Fibroblast of skin of back (primary cell): ENCODE results near the gene ELFN2.
"Not testable (repeated sequence)": the region's sequence is repeated elsewhere in the genome, so short reads cannot be mapped to it uniquely, and the experiment has no call there.

Source experiments
- DNase-seq: peaks from one replicate; pipeline ENCODE4 v3.0.0-alpha.2; 2013

Gene ELFN2

DNA sequence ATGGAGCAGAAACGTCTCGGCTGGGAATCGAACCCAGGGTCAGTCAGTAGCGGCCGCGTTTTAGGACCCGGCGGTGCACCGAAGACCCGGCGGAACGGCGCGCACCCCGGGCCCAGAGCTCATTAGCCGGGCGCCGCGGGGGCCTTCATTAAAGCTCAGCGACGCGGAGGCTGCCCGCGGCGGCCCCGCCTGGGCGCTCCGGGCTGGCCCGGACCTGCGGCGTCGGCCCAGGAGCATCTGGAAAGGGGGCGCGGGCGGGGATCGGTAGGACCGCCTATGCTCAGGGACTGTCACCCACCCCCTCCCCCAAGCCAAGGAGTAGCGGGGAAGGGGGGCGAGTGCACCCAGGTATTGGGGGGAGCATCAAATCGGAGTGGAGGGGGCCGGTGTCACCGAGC lies 92.8 kb downstream of the ELFN2 start:
- no peak for DNase-seq

DNA sequence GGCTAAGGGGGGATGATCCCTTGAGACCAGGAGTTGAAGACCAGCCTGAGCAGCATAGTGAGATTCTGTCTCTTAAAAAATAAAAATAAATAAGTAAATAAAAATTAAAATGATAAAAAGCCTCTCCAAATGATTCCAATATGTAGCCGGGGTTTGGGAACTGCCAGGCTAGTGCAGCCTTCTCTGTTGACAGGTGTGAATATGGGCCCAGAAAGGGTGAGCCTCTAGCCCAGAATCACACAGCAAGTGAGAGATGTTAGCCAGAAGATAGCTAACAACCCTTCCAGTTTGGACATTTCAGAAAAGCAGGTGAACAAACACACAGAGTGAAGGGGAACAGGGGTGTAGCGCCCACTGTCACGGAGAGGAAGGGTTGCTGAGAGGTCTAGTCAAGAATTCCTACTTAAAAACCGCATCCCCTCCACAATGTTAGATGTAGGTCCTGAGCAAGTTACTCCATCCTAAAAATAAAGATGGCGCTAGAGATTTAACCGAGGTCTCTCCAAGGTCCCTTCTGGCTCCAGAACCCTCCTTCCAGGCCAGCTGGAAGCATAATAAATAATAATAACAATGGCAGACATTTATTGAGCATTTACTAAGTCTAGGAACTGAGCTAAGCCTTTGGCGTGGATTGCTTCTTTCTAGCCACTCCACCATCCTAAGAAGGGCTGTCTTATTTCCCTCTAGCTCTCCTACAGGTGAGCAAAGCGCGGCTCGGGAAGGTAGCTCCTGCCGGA lies 93.4 kb downstream of the ELFN2 start:
- DNase-seq = no peak

DNA sequence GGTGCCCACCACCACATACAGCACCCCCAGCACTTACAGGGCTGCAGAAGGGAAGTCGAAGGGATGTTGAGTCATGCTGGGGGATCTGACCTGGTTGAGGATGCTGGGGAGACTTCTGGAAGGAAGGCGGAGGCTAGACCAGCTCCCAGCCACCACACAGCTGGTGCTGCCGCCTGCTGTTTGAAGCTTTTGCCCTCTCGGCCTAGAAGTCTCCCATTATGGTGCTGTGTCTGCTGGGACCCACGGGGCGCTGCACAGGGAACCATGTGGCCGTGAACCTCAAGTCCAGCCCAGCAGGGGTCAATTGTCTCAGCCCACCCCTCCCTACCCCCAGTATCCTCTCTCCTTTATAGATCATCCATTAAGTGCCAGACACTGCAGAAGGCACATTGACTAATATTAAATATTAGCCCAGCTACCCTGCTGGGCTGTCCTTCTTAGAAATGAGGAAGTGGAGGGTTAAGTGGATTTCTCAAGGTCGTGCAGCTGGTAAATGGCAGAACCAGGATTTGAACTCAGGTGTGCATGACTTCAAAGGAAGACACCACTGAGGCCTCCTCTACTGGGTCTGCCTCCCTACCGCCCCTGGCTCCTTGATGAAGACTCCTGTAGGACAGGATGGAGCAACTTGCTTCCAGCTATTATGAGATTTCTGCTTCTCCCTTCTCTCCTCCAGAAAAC lies 95.3 kb downstream of the ELFN2 start:
- no peak for DNase-seq

DNA sequence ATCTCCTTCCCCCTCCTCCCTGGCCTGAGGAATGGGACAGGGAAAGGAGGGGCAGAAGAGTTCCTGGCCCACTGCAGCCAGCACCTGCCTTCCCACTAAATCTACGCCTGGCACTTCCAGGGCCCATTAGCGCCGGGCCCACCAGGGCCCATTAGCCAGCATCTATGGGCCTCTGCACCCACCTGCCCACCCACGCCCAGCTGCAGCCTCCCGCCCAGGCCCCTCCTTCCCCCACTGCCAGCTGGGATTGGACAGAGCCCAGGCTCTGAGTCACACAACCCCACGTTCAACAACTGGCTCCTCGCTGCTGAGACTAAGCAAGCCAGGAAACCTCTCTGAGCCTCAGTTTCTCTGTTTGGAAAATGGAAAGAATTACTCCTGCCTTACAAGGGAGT lies 96.2 kb downstream of the ELFN2 start:
- peak; percentile 41 for DNase-seq

DNA sequence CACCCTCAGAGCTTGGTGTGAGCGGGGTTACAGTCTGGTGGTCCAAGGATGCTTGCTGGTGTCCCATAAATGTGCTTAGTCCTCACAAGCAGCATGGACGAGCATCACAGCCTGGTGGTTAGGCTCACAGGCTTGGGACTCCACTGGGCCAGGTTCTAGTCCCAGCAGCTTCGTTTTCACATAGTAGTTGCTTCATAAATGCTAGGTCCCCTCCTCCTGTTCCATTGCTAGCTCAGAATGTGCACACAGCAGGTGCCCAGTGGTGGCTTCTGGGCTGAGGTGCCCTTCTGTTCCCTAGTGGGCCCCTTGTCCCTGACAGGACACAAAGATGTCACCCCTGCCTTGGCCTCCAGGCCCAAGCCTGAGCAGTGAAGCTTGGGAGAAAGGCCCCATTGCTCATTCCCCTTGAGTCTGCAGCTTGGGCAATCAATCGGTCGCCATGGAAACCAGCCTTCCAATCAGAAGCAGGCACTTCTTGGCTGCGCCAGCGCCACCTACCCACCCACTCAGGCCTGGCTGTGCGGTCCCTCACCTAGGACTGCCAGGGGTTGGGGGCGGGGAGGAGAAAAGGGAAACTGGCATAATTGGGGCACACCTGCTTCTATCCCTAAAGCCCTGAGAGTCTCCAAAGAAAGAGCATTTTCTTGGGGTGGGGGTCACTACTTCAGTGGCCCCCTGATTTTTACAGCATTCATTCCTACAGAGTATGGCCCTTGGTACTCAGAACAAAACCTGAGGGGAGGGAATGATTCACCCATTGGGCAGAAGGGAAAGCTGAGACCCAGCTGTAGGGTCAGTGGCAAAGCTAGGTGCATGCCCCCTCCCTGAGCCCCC lies 96.9 kb downstream of the ELFN2 start:
- peak; percentile 65 for DNase-seq

DNA sequence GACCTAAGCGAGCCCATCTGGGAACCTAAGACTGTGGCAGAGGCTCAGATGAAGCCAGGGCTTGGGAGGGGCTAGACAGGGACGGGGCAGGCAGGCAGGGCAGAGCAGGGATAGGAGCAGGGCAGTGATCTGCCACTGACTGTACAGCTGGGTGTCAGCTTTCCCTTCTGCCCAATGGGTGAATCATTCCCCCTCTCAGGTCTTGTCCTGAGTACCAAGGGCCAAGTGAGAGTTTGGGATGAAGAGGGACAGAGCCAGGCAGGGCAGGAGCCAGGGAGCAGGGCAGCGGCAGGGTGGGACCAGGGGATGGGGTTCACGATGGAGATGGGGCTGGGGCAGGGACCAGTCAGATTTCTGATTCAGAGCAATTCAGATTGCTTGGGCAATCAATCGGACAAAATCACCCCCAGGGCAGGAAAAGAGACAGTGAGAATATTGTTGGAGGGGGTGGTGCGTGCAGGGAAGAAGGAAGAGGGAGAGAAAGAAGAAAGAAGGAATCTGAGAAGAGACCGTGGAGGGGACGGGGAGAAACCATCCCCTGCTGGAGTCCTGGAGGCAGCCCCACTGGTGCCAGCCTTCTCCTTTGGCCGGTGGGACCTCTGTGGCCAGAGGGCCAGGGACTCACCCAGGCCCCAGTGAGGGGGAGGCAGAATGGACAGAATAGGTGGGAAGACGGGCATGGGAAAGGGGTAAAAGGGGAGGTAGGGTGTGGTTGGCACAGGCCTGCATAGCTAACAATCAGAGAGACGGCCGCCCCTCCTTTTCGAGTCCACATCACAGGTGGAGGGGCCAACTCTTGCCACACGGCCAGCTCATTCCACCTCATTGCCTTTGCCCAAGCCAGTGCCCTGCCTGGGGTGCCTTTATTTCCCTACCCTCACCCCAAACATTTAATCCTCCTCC lies 97.8 kb downstream of the ELFN2 start:
- DNase-seq = no peak

DNA sequence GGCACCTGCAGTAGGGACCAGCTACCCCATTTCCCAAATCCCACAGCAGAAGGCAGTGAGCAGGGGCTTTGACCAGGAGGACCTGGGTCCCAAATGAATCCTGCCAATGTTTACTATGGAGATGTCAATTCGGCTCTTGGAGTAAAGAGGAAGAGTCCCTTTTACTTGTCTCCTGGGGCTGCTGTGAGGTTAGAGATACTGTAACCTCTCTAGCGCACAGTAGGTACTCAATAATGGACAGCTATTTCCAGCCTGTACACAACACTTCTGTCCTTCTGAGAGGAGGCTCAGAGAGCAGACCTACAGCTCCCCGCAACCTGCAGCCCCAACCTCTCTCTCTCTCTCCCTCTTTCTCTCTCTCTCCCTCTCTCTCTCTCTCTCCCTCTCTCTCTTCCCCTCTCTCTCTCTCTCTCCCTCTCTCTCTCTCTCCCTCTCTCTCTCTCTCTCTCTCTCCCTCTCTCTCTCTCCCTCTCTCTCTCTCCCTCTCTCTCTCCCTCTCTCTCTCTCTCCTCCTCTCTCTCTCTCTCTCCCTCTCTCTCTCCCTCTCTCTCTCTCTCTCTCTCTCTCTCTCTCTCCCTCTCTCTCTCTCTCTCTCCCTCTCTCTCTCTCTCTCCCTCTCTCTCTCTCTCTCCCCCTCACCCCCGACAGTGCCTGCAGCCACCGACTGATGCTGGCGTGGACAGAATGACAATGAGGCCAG lies 98.6 kb downstream of the ELFN2 start:
- DNase-seq = not testable (repeated sequence)

DNA sequence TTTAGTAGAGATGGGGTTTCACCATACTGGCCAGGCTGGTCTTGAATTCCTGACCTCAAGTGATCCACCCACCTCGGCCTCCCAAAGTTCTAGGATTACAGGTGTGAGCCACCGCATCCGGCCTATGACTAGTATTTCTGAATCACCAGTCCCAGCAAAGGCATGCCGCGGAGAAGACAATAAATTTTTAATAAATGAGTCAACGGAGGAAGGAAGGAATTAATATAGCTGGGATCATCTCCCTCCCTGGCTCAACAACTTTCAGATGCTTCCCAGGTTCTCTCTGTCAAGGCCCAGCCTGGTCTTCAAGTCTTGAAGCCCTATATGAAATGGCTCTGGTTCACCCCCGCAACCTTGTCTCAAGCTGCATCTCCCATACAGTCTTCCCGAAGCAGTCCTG lies 99.3 kb downstream of the ELFN2 start:
- DNase-seq = peak; percentile 85

DNA sequence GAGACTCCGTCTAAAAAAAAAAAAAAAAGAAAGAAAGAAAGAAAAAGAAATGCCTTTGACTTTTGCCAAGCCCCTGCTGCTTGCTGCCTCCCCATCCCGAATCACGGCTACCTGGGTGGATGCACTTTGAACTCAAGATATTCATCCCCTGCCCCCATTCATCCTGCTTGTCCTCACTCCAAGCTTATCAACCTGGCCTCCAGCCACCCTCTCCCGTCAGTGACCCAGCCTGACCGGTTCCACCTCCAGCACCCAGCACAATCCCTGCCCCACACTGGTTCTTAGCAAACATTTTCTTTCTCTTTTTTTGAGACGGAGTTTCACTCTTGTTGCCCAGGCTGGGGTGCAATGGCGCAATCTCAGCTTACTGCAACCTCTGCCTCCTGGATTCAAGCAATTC lies 100.6 kb downstream of the ELFN2 start:
- DNase-seq = no peak

DNA sequence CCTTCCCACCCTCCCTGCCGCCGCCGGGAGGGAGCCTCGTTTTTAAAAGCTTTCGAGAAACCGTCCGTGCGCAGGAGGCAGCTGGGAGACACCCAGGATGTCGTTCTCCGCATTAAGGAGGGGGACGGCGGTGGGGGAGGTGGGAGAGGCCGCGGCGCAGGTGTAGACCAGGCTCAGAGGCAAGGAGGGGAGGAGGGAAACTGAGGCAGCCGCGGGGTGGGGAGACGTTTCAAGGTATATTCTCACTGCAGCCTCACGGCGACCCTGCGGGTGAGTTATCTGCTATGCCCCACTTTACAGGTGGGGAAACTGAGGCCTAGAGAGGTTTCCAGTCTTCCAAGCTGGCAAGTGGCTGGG lies 102.3 kb downstream of the ELFN2 start:
- DNase-seq = no peak

DNA sequence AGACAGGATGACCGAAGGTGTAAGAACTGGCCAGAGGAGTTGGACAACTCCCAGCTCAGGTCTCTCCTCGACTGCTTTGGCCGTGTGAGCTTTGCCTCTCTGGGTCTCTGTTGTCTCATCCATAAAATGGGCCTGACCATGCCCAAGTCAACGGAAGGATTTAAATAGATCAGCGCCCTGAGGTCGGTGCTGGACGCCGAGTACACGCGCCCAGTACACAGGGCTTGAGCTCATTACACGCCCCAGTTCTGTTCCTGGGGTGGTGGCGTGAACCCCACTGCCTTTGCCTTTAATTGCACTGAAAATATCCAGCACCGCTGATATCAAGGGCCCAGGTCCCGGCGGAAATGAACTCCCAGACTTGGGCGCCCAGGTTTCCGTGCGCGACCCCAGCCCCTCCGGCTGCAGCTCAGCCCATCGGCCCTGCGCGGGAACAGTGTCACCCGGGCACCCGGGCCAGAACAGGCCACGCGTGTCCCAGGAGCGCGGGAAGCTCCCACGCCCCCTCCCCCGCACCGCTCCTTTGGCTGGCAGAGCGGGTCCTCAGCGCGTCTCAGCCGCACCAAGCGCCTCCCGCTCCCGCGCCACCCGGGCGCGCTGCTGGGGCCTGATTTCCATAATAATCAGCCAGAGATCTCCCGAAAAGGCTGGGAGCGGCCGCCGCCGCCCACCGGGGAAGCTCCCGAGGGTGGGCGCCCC lies 102.8 kb downstream of the ELFN2 start:
- DNase-seq = no peak

DNA sequence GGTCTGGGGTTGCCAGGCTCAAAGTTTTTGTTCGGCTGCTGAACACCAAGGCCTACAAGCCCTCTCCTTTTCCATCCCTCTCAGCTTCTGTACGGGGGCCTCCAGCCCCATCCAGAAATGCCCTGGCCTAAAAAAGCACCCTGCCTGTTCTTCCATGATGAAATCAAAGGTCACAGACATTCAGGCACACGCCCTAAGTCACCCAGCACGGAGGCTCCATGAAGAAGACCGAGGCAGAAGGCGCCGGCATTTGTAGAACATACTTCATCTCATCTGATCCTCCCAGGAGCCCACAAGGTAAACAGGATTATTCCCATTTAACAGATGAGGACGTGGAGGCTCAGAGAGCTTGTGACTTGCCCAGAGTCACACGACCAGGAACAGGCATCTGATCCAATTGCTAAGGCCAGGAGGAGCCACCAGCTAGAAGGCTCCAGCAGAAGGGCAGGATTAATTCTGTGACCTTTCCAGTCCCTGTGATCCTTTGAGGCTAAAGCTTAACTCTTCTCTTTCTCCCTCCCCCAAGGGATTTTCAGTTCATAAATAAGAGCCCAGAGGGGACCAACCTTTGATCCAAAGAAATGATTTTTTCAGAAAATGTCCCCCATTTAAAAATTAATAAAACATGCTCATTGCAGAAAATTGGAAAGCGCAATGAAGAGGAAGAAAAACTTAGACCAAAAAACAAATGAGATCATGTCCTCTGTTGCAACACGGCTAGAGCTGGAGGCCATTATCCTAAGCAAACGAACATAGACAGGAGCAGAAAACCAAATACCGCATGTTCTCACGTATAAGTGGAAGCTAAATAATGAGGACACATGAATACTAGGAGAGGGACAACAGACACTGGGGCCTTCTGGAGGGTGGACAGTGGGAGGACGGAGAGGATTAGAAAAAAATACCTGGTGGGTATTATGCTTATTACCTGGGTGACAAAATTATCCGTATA lies 106.3 kb downstream of the ELFN2 start:
- no peak for DNase-seq

DNA sequence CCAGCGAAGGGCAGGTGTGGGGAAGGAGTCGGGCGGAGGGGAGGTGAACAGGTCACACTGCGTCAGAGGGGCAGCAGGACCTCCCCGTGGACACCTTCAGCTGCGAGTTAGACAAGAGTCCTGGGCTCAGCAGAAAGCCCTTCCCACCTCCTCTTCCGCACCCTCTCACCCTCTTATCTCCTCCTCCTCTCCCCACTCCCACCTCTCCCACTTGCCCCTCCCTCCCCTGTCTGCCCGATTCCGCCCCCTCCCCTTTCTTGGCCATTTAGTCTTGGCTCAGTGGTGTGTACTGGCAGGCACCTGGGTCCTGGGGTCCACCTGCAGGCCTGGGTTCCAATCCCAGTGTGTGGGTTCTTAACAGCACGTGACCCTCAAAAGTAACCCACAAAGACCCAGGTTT lies 107.8 kb downstream of the ELFN2 start:
- no peak for DNase-seq

DNA sequence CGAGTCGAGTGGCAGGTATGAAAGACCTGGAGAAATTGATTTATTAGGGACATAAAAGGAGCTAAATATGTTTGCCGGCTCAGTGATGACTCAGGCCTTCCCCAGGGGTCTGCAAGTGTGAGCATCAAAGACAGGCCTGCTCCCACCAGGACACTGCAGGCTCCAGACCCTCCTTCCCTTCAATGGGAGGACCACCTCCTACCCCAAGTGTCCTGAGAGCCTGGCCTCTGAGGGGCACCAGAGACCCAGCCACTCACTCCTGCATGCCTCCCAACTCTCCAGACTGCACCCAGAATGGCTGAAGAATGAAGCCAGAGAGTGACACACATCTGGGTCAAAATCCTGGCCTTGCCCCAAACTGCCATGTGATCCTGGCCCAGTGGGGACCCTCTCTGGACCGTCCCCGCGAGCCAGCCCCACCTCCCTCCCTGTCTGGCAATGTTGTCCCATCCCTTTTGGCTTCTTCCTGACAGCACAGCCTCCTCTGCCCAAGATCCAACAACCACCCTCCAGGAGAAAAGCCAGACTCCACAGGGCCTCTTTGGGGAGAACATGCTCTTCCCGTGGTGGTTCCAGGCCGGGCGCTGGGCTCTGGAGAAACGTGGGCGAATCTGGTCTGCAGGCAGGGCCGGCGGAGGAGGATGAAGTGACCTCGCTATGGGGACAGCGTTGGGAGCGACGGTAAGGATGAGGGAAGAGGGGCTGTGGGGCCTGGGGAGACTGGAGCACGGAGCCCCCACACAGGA lies 108.7 kb downstream of the ELFN2 start:
- no peak for DNase-seq
